H1 (cell line): ENCODE measurements around the gene KLB. TPM values are rescaled to one million over a fixed set of nuclear protein-coding genes. Genes with fewer than 3 reads are reported as not detected.

ENCODE experiments used
- CTCF ChIA-PET: fragments of 300-600 bp; sonication (Branson Sonifier 250); formaldehyde crosslinking; loops from one replicate; lab custom pipeline; 2021; ENCODE audit not compliant: partially characterized antibody; lab: Charles Lee
- POLR2A ChIA-PET: fragments of 300-600 bp; sonication (Branson Sonifier 250); formaldehyde crosslinking; loops from one replicate; lab custom pipeline; 2021; ENCODE audit warnings: inconsistent platforms; ENCODE audit not compliant: partially characterized antibody; lab: Charles Lee
- DNase-seq, 2 experiments: peaks; one replicate each; pipeline versions ENCODE4 v3.0.0 to v3.0.0-alpha.2; 2010 to 2022; ENCODE audit warnings: low spot score in 2 of 2, low read depth in 1 of 2, mixed read lengths in 1 of 2
- FAIRE-seq: peaks from 2 replicates; lab custom pipeline; 2011; peaks lifted over from hg19 to GRCh38; lab: Jason Lieb, UNC
- H2AFZ ChIP-seq: 2 replicates; pipeline ENCODE4 v1.8.1; 2012; ENCODE audit warnings: low read length, inconsistent platforms
- H2AK5ac ChIP-seq: 2 replicates; pipeline ENCODE4 v1.6.1; 2013; ENCODE audit warnings: low read depth, low read length
- H2BK120ac ChIP-seq: replicated peaks from 2 replicates; pipeline ENCODE3; 2013; ENCODE audit warnings: low read depth, low read length, inconsistent platforms
- H2BK12ac ChIP-seq: 2 replicates; pipeline ENCODE4 v1.6.1; 2013; ENCODE audit warnings: low read depth, low read length
- H2BK15ac ChIP-seq: 2 replicates; pipeline ENCODE4 v1.6.1; 2013; ENCODE audit warnings: low read length
- H2BK20ac ChIP-seq: 2 replicates; pipeline ENCODE4 v1.6.1; 2013; ENCODE audit warnings: low read length
- H2BK5ac ChIP-seq: 2 replicates; pipeline ENCODE4 v1.6.1; 2013; ENCODE audit warnings: low read depth, low read length
- H3K14ac ChIP-seq: 2 replicates; pipeline ENCODE4 v1.6.1; 2013; ENCODE audit warnings: inconsistent platforms; ENCODE audit not compliant: insufficient read length
- H3K18ac ChIP-seq: 2 replicates; pipeline ENCODE4 v1.6.1; 2013; ENCODE audit warnings: low read length; ENCODE audit errors: extremely low read depth
- H3K23ac ChIP-seq: 2 replicates; pipeline ENCODE4 v1.6.1; 2013; ENCODE audit warnings: inconsistent platforms; ENCODE audit not compliant: insufficient read length
- H3K23me2 ChIP-seq: 2 replicates; pipeline ENCODE4 v1.6.1; 2013; ENCODE audit warnings: low read depth, low read length
- H3K27ac ChIP-seq: 2 replicates; pipeline ENCODE4 v1.6.1; 2011; ENCODE audit warnings: low read depth, low read length, inconsistent platforms
- H3K27me3 ChIP-seq, 4 experiments: replicated peaks in 1 of 4; 1 replicate in 1 of 4; 2 replicates in 3 of 4; pipeline versions ENCODE4 v1.6.1 to v1.8.1; 2011 to 2013; ENCODE audit warnings: low read length in 3 of 4, mild to moderate bottlenecking in 3 of 4, inconsistent platforms in 2 of 4, mixed read lengths in 2 of 4, moderate library complexity in 1 of 4; ENCODE audit not compliant: control insufficient read depth in 3 of 4, insufficient read depth in 3 of 4; ENCODE audit errors: extremely low read depth in 1 of 4
- H3K36me3 ChIP-seq, 4 experiments: 2 replicates each; pipeline versions ENCODE4 v1.6.1 to v1.8.1; 2011 to 2013; ENCODE audit warnings: mild to moderate bottlenecking in 4 of 4, low read length in 3 of 4, moderate library complexity in 2 of 4, control low read depth in 1 of 4, inconsistent platforms in 1 of 4; ENCODE audit not compliant: insufficient read depth in 4 of 4, control insufficient read depth in 2 of 4
- H3K4ac ChIP-seq: replicated peaks from 2 replicates; pipeline ENCODE3; 2013; ENCODE audit warnings: low read length, low read depth, mixed read lengths, inconsistent platforms; ENCODE audit not compliant: insufficient read length
- H3K4me1 ChIP-seq, 4 experiments: replicated peaks in 1 of 4; 1 replicate in 1 of 4; 2 replicates in 3 of 4; pipeline versions ENCODE4 v1.6.1 to v1.8.1; 2011 to 2013; ENCODE audit warnings: low read length in 3 of 4, inconsistent platforms in 2 of 4, mixed read lengths in 1 of 4; ENCODE audit not compliant: insufficient read depth in 4 of 4, control insufficient read depth in 3 of 4
- H3K4me2 ChIP-seq, 2 experiments: 2 replicates each; pipeline versions ENCODE4 v1.6.1 to v1.8.1; 2011 to 2013; ENCODE audit warnings: low read depth in 2 of 2, low read length in 2 of 2, control low read depth in 1 of 2, inconsistent platforms in 1 of 2, mild to moderate bottlenecking in 1 of 2; ENCODE audit not compliant: insufficient read depth in 1 of 2
- H3K4me3 ChIP-seq, 4 experiments: fragments of 200-600, 300-600 bp in 1 of 4; sonication (generic), shearing (Covaris generic), sonication (Bioruptor Twin) in 1 of 4; 2 replicates each; pipeline versions ENCODE4 v1.5.1 to v1.8.1; 2011 to 2016; ENCODE audit warnings: low read length in 4 of 4, low read depth in 3 of 4, control low read depth in 2 of 4, inconsistent platforms in 2 of 4, mild to moderate bottlenecking in 2 of 4, mixed read lengths in 1 of 4, moderate library complexity in 1 of 4; ENCODE audit not compliant: insufficient read depth in 2 of 4; ENCODE audit errors: extremely low read depth in 1 of 4
- H3K56ac ChIP-seq: replicated peaks from 2 replicates; pipeline ENCODE3; 2013; ENCODE audit warnings: low read depth, mild to moderate bottlenecking, mixed read lengths, low read length, inconsistent platforms; ENCODE audit not compliant: insufficient read length
- H3K79me1 ChIP-seq: 2 replicates; pipeline ENCODE4 v1.6.1; 2013; ENCODE audit warnings: low read depth, low read length, control low read depth
- H3K79me2 ChIP-seq, 2 experiments: 2 replicates each; pipeline versions ENCODE4 v1.6.1 to v1.8.1; 2012 to 2013; ENCODE audit warnings: low read length in 2 of 2, mild to moderate bottlenecking in 2 of 2, inconsistent platforms in 1 of 2; ENCODE audit not compliant: insufficient read depth in 2 of 2, control insufficient read depth in 1 of 2
- H3K9ac ChIP-seq, 4 experiments: replicated peaks in 1 of 4; 1 replicate in 1 of 4; 2 replicates in 3 of 4; pipeline versions ENCODE4 v1.6.1 to v1.8.1; 2011 to 2013; ENCODE audit warnings: low read depth in 3 of 4, low read length in 3 of 4, control low read depth in 2 of 4, mild to moderate bottlenecking in 2 of 4, moderate library complexity in 2 of 4, inconsistent platforms in 1 of 4; ENCODE audit errors: extremely low read depth in 1 of 4
- H3K9me3 ChIP-seq, 2 experiments: 2 replicates each; pipeline versions ENCODE4 v1.6.1 to v1.8.1; 2012 to 2013; ENCODE audit warnings: mild to moderate bottlenecking in 2 of 2, moderate library complexity in 2 of 2, control low read depth in 1 of 2, inconsistent platforms in 1 of 2, low read depth in 1 of 2, low read length in 1 of 2, mixed read lengths in 1 of 2; ENCODE audit not compliant: insufficient read depth in 2 of 2
- H4K20me1 ChIP-seq, 2 experiments: replicated peaks in 1 of 2; 2 replicates each; pipeline versions ENCODE3 to v1.8.1; 2011 to 2013; ENCODE audit warnings: inconsistent platforms in 2 of 2, low read length in 2 of 2, mild to moderate bottlenecking in 1 of 2; ENCODE audit not compliant: insufficient read depth in 2 of 2, control insufficient read depth in 1 of 2
- H4K5ac ChIP-seq: 2 replicates; pipeline ENCODE4 v1.6.1; 2013; ENCODE audit warnings: low read length, low read depth, mixed read lengths, inconsistent platforms; ENCODE audit not compliant: insufficient read length
- H4K8ac ChIP-seq: 2 replicates; pipeline ENCODE4 v1.8.0; 2013; ENCODE audit warnings: mild to moderate bottlenecking, moderate library complexity, low read length, inconsistent platforms; ENCODE audit not compliant: insufficient read depth; ENCODE audit errors: extremely low read depth
- H4K91ac ChIP-seq: replicated peaks from 2 replicates; pipeline ENCODE3; 2013; ENCODE audit warnings: low read length, mixed read lengths, inconsistent platforms; ENCODE audit not compliant: insufficient read length
- CREB1 ChIP-seq: IDR thresholded peaks from 2 replicates; pipeline ENCODE4 v1.6.1; 2012; ENCODE audit warnings: inconsistent platforms
- GTF2F1 ChIP-seq: IDR thresholded peaks from 2 replicates; pipeline ENCODE4 v1.6.1; 2012; ENCODE audit warnings: low read depth, low read length, improper control_type of control experiment, borderline replicate concordance
- KDM5A ChIP-seq: fragments of 200-600 bp; IDR thresholded peaks from 2 replicates; pipeline ENCODE4 v1.7.1; 2012; ENCODE audit warnings: mild to moderate bottlenecking, low read length, inconsistent platforms, mixed read lengths
- NANOG ChIP-seq: IDR thresholded peaks from 2 replicates; pipeline ENCODE4 v1.6.1; 2011; ENCODE audit warnings: low read length, low read depth, mild to moderate bottlenecking, inconsistent platforms; ENCODE audit not compliant: insufficient read depth, poor library complexity, severe bottlenecking
- TAF1 ChIP-seq: IDR thresholded peaks from 2 replicates; pipeline ENCODE4 v1.6.1; 2011; ENCODE audit warnings: mild to moderate bottlenecking, low read depth, low read length
- WGBS, 2 experiments: shearing (Covaris generic) in 1 of 2; methylation state at CpG; one replicate each; pipeline versions ENCODE4 v1.1.6 to v1.1.7; 2013 to 2015; ENCODE audit warnings: low lambda C conversion rate in 2 of 2, mixed read lengths in 2 of 2, inconsistent platforms in 1 of 2, low coverage in 1 of 2, missing lambda C conversion rate in 1 of 2; ENCODE audit not compliant: insufficient replicate concordance in 2 of 2, insufficient coverage in 1 of 2, insufficient read length in 1 of 2; ENCODE audit errors: extremely low coverage in 1 of 2, missing lambda C conversion rate in 1 of 2; 5-methylcytosine and 5-hydroxymethylcytosine counted together
- polyA plus RNA-seq, 7 experiments: library from polyadenylated mRNA; depleted of rRNA in 3 of 7; stranded (reverse) in 5 of 7; unstranded in 2 of 7; fragments of >200 nt in 5 of 7; fragments of 200-250 nt in 2 of 7; gene quantifications; 1 replicate in 5 of 7; 2 replicates in 1 of 7; 4 replicates in 1 of 7; pipeline versions ENCODE4 v1.2.1 to v1.2.3, GENCODE V29; 2011 to 2013; ENCODE audit warnings: missing spikeins in 2 of 7, mixed read lengths in 2 of 7
- total RNA-seq: library from RNA; stranded (reverse); fragmentation: NEBNext Ultra II Directional; extraction: Animal tissue kit (Norgen Biotek cat#: 25700); gene quantifications from 2 replicates; pipeline ENCODE4 v1.2.1, GENCODE V29; 2021

The KLB gene
- total and polyA plus RNA-seq, 2 of the 8 experiments (the other 6 are each of a cell fraction or from before 2014, with no cell fraction given) = 0.03 TPM; not detected in 1

GRCh38 chr4:39497909-39498726 lies 91.4 kb downstream of the KLB start:
- 95% methylated on average over 1 of the region's 1 CpG; no CpG with 5 or more reads in 1 of the 2 experiments for WGBS, 2 experiments
- no peak overlapping the region for H3K27ac ChIP-seq

More at GRCh38 chr4:39497909-39498726, 91.4 kb downstream of the KLB start:
- Histone ChIP-seq H2BK120ac (no peak overlapping the region), H3K18ac (no peak overlapping the region), H4K5ac (no peak overlapping the region), H2BK20ac (no peak overlapping the region), H2AFZ (no peak overlapping the region), H3K79me1 (no peaks in the 10 kb centered on the region), H3K9ac (no peak overlapping the region), H3K27me3 (no peaks in the 10 kb centered on the region), H3K56ac (no peak overlapping the region), H2BK15ac (no peak overlapping the region), H4K8ac (no peak overlapping the region), H4K91ac (no peak overlapping the region), H3K14ac (no peak overlapping the region), H3K9me3 (no peaks in the 10 kb centered on the region), H4K20me1 (no peaks in the 10 kb centered on the region), H3K4me1 (no peaks in the 10 kb centered on the region), H3K4me3 (no peak overlapping the region), H2BK12ac (no peak overlapping the region), H2AK5ac (no peak overlapping the region), H3K4me2 (no peak overlapping the region), H3K4ac (no peak overlapping the region), H3K23me2 (no peaks in the 10 kb centered on the region), H3K36me3 (peaks cover 7 to 39% (median 17%) of the 10 kb centered on the region in 4 experiments), H3K79me2 (no peaks in the 10 kb centered on the region), H2BK5ac (no peak overlapping the region), H3K23ac (no peak overlapping the region)
- ChIA-PET POLR2A (interaction anchor here (1.1 to 1.3 kb wide), 2 partner anchors 29 to 133 kb away, joined by 3 read pairs; partner anchors contain the start of gene UGDH), CTCF (interaction anchor here (1.4 to 1.5 kb wide), 2 partner anchors 10 to 29 kb away, joined by 6 to 7 read pairs; no protein-coding TSS in a partner anchor)
- peak in 1 of 2 experiments; percentile 32 for DNase-seq
- FAIRE-seq = no peak
- no peak for TF ChIP-seq CREB1
- TF ChIP-seq GTF2F1 = no peak
- no peak for TF ChIP-seq KDM5A
- TF ChIP-seq TAF1 = no peak
- no peak for TF ChIP-seq NANOG
